ENCODE measurements around the gene ERBB4. TPM values are rescaled to one million over a fixed set of nuclear protein-coding genes. Genes with fewer than 3 reads are reported as not detected.

ERBB4 gene
- total RNA-seq, 2 donors from 2014 or later: 1.0 to 32.8 TPM

GRCh38 chr2:212064318-212064717 is 474.3 kb downstream of the ERBB4 start:
- no peaks in the 10 kb centered on the region for H3K9me3 ChIP-seq
- no peaks in the 10 kb centered on the region for H3K27me3 ChIP-seq (replicated peaks; ENCODE audit: insufficient read depth)
- no peak for TF ChIP-seq POLR2AphosphoS5 (IDR thresholded peaks at IDR 0.05)
- TF ChIP-seq POLR2A (IDR thresholded peaks at IDR 0.05): no peak
- TF ChIP-seq CTCF (IDR thresholded peaks at IDR 0.05): no peak
- H3K36me3 ChIP-seq: no peaks in the 10 kb centered on the region
- WGBS: 82% methylated on average over 2 of the region's 2 CpGs
- no peak overlapping the region for H3K4me3 ChIP-seq
- DNase-seq (ENCODE audit: low spot score): no peak
- H3K27ac ChIP-seq: no peak overlapping the region
- intact Hi-C loops (cut with DNase I): no loop called here
- no peaks in the 10 kb centered on the region for H3K4me1 ChIP-seq (replicated peaks)

GRCh38 chr2:212052412-212053159 is 486.0 kb downstream of the ERBB4 start:
- H3K27me3 ChIP-seq (replicated peaks; ENCODE audit: insufficient read depth): no peaks in the 10 kb centered on the region
- no peak overlapping the region for H3K4me3 ChIP-seq
- H3K4me1 ChIP-seq (replicated peaks): no peaks in the 10 kb centered on the region
- no peaks in the 10 kb centered on the region for H3K9me3 ChIP-seq
- no peak for TF ChIP-seq POLR2A (IDR thresholded peaks at IDR 0.05)
- TF ChIP-seq POLR2AphosphoS5 (IDR thresholded peaks at IDR 0.05): no peak
- no peak for TF ChIP-seq CTCF (IDR thresholded peaks at IDR 0.05)
- H3K36me3 ChIP-seq: no peaks in the 10 kb centered on the region
- no peak for DNase-seq (ENCODE audit: low spot score)
- 80% methylated on average over 4 of the region's 4 CpGs for WGBS
- H3K27ac ChIP-seq: no peak overlapping the region
- intact Hi-C loops (cut with DNase I): no loop called here

GRCh38 chr2:212050871-212051270 is 487.7 kb downstream of the ERBB4 start:
- H3K4me3 ChIP-seq: no peak overlapping the region
- H3K9me3 ChIP-seq: no peaks in the 10 kb centered on the region
- DNase-seq (ENCODE audit: low spot score): no peak
- no peaks in the 10 kb centered on the region for H3K27me3 ChIP-seq (replicated peaks; ENCODE audit: insufficient read depth)
- H3K4me1 ChIP-seq (replicated peaks): no peaks in the 10 kb centered on the region
- no peak for TF ChIP-seq CTCF (IDR thresholded peaks at IDR 0.05)
- TF ChIP-seq POLR2A (IDR thresholded peaks at IDR 0.05): no peak
- TF ChIP-seq POLR2AphosphoS5 (IDR thresholded peaks at IDR 0.05): no peak
- WGBS: 41% methylated on average over 2 of the region's 2 CpGs
- no peaks in the 10 kb centered on the region for H3K36me3 ChIP-seq
- intact Hi-C loops (cut with DNase I): no loop called here
- H3K27ac ChIP-seq: no peak overlapping the region

DNA sequence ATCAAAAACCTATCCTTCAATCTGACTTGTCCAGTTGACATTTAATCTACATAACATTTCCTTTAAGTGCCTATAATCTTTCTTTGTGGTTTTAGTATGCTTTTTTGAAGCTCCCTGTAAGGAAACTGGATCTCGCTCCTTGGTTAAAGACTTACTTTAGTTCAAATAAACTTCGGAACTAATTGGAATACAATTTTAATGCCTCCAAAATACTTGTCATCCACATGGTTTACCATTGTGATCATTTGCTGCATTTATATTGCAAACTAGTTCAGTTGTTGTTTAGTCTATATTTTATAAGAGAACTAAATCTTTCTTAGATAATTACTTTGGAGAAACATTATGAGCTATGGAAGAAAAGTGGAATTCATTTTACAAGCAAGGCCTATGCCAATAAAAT is 496.0 kb downstream of the ERBB4 start:
- no peak for DNase-seq (ENCODE audit: low spot score)
- TF ChIP-seq CTCF (IDR thresholded peaks at IDR 0.05): no peak
- Histone ChIP-seq H3K9me3 (no peaks in the 10 kb centered on the region), H3K27ac (no peak overlapping the region), H3K36me3 (no peaks in the 10 kb centered on the region), H3K4me1 (replicated peaks) (no peaks in the 10 kb centered on the region), H3K27me3 (replicated peaks; ENCODE audit: insufficient read depth) (no peaks in the 10 kb centered on the region), H3K4me3 (no peak overlapping the region)
- intact Hi-C loops (cut with DNase I): no loop called here
- WGBS: 34% methylated on average over 2 of the region's 2 CpGs

GRCh38 chr2:212037062-212037461 is 501.5 kb downstream of the ERBB4 start:
- no peak for TF ChIP-seq POLR2A (IDR thresholded peaks at IDR 0.05)
- no peak for TF ChIP-seq CTCF (IDR thresholded peaks at IDR 0.05)
- TF ChIP-seq POLR2AphosphoS5 (IDR thresholded peaks at IDR 0.05): no peak
- H3K36me3 ChIP-seq: no peaks in the 10 kb centered on the region
- no peak for DNase-seq (ENCODE audit: low spot score)
- H3K4me1 ChIP-seq (replicated peaks): no peaks in the 10 kb centered on the region
- no peaks in the 10 kb centered on the region for H3K27me3 ChIP-seq (replicated peaks; ENCODE audit: insufficient read depth)
- no peak overlapping the region for H3K27ac ChIP-seq
- no peaks in the 10 kb centered on the region for H3K9me3 ChIP-seq
- intact Hi-C loops (cut with DNase I): no loop called here
- no peak overlapping the region for H3K4me3 ChIP-seq

Data from prostate gland (tissue), 2 donors.